Progenitor cell of endocrine pancreas (in vitro differentiated cells): Measurements from ENCODE around the gene ZBTB12. TPM values are rescaled to one million over a fixed set of nuclear protein-coding genes. Genes with fewer than 3 reads are reported as not detected.

ENCODE experiments used
- DNase-seq: peaks from one replicate; pipeline ENCODE4 v3.0.0; 2021; ENCODE audit warnings: low spot score; ENCODE audit not compliant: unreplicated experiment
- H3K27ac Mint-ChIP-seq: 2 replicates; pipeline ENCODE4 v1.8.0; 2021; ENCODE audit warnings: mild to moderate bottlenecking, moderate library complexity, mixed read lengths
- H3K27me3 Mint-ChIP-seq: 2 replicates; pipeline ENCODE4 v1.8.0; 2021; ENCODE audit warnings: mixed read lengths
- H3K36me3 Mint-ChIP-seq: 2 replicates; pipeline ENCODE4 v1.8.0; 2022; ENCODE audit warnings: mixed read lengths; ENCODE audit not compliant: insufficient read depth
- H3K4me1 Mint-ChIP-seq: 2 replicates; pipeline ENCODE4 v1.8.0; 2021; ENCODE audit warnings: low read depth, mixed read lengths
- H3K4me3 Mint-ChIP-seq: 2 replicates; pipeline ENCODE4 v1.8.0; 2021; ENCODE audit warnings: low read depth, mild to moderate bottlenecking, moderate library complexity, mixed read lengths
- H3K9me3 Mint-ChIP-seq: 2 replicates; pipeline ENCODE4 v1.8.0; 2021; ENCODE audit warnings: low read depth, mixed read lengths
- total RNA-seq: library from RNA; stranded (reverse); gene quantifications from 2 replicates; pipeline ENCODE4 v1.2.1, GENCODE V29; 2021
- TF ChIP-seq, protein P1 (sequence below): fragments of 200-600 bp; sonication (generic); IDR thresholded peaks from one replicate; pipeline ENCODE4 v1.5.0; 2021; ENCODE audit warnings: antibody characterized with exemption, mild to moderate bottlenecking; ENCODE audit not compliant: unreplicated experiment

ZBTB12 gene
- total RNA-seq, 1 donor from 2014 or later = 55.5 TPM

DNA sequence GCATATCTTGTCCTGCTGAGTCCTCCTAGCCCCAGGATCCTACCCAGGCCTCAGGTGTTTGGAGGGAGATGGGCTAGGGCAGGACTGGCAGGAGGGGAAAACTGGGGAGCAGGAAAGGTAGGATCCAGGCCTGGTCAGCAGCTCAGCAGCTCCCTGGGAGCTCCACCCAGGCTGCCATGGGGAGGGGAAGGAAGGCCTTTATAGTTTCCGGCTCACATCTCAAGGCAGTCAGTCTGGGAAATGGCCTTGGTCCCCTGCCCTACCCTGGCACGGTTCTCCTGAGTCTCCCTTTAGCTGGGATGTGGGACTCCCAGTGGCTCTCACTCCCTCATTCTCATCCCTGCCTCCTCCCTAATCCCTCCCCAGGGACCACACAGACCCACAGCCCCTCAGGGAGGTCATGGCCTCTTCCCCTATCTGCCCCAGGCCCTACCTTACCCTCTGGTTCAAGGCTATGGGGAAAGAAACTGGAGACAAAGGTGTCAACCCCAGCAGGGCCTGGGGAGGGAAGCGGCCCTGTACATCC is 24.7 kb downstream of the ZBTB12 start:
- DNase-seq = no peak
- no peaks in the 10 kb centered on the region for H3K27me3 Mint-ChIP-seq
- peaks cover 17% of the 10 kb centered on the region for H3K4me1 Mint-ChIP-seq
- H3K36me3 Mint-ChIP-seq = peaks cover 14% of the 10 kb centered on the region
- peak overlapping the region; percentile 91 for H3K27ac Mint-ChIP-seq
- no peaks in the 10 kb centered on the region for H3K9me3 Mint-ChIP-seq
- H3K4me3 Mint-ChIP-seq = no peak overlapping the region
- TF ChIP-seq, protein P1, sequence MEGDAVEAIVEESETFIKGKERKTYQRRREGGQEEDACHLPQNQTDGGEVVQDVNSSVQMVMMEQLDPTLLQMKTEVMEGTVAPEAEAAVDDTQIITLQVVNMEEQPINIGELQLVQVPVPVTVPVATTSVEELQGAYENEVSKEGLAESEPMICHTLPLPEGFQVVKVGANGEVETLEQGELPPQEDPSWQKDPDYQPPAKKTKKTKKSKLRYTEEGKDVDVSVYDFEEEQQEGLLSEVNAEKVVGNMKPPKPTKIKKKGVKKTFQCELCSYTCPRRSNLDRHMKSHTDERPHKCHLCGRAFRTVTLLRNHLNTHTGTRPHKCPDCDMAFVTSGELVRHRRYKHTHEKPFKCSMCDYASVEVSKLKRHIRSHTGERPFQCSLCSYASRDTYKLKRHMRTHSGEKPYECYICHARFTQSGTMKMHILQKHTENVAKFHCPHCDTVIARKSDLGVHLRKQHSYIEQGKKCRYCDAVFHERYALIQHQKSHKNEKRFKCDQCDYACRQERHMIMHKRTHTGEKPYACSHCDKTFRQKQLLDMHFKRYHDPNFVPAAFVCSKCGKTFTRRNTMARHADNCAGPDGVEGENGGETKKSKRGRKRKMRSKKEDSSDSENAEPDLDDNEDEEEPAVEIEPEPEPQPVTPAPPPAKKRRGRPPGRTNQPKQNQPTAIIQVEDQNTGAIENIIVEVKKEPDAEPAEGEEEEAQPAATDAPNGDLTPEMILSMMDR = no peak

DNA sequence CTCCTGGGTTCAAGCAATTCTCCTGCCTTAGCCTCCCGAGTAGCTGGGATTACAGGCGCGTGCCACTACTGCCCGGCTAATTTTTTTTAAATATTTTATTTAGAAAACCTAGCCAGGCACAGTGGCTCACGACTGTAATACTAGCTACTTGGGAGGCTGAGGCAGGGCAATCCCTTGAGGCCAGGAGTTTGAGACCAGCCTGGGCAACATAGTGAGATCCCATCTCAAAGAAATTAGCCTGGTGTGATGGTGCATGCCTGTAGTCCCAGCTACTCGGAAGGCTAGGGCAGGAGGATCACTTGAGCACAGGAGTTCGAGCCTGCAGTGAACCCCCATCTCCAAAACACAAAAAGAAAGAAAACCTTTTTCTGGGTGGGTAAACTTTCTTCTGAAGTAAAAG is 25.5 kb downstream of the ZBTB12 start:
- TF ChIP-seq, protein P1 = no peak
- DNase-seq = no peak
- H3K9me3 Mint-ChIP-seq = no peaks in the 10 kb centered on the region
- H3K4me3 Mint-ChIP-seq = no peak overlapping the region
- H3K4me1 Mint-ChIP-seq = peaks cover 17% of the 10 kb centered on the region
- H3K27ac Mint-ChIP-seq = no peak overlapping the region
- H3K27me3 Mint-ChIP-seq = no peaks in the 10 kb centered on the region
- peaks cover 12% of the 10 kb centered on the region for H3K36me3 Mint-ChIP-seq

GRCh38 chr6:31875877-31876276 is 26.0 kb downstream of the ZBTB12 start:
- peaks cover 17% of the 10 kb centered on the region for H3K4me1 Mint-ChIP-seq
- H3K27me3 Mint-ChIP-seq = no peaks in the 10 kb centered on the region
- H3K27ac Mint-ChIP-seq = no peak overlapping the region
- no peaks in the 10 kb centered on the region for H3K9me3 Mint-ChIP-seq
- no peak for DNase-seq
- no peak overlapping the region for H3K4me3 Mint-ChIP-seq
- H3K36me3 Mint-ChIP-seq = peaks cover 7% of the 10 kb centered on the region
- TF ChIP-seq, protein P1 = no peak

GRCh38 chr6:31874836-31875572 is 26.9 kb downstream of the ZBTB12 start:
- H3K27ac Mint-ChIP-seq = no peak overlapping the region
- no peak for DNase-seq
- TF ChIP-seq, protein P1 = no peak
- no peaks in the 10 kb centered on the region for H3K9me3 Mint-ChIP-seq
- no peaks in the 10 kb centered on the region for H3K27me3 Mint-ChIP-seq
- no peak overlapping the region for H3K4me3 Mint-ChIP-seq
- H3K36me3 Mint-ChIP-seq = peaks cover 5% of the 10 kb centered on the region
- H3K4me1 Mint-ChIP-seq = peaks cover 17% of the 10 kb centered on the region

DNA sequence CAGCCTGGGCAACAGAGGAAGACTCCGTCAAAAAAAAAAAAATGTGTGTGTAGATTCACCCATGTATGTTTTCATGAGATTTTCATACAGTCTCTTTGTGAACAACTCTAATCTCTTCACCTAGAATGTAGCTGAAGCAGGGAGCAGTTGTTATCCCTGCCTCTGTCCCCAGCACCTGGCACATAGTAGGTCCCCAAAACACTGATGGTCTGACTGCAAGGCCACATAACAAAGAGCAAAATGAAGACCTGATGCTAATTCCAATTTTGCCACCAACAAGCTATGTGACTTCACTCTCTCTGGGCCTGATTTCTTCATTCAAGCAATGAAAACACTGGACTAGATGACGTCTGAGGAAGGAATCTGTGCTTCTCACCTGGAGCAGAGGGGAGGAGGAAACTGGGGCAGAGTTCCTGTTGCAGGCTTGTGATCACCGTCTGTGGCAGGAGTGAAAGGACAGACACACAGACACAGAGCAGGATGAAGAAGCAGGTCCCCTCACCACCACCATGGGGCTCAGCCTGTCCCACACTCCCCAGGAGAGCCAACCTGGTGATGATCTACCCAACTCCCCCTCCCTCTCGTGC is 27.7 kb downstream of the ZBTB12 start:
- Mint-ChIP-seq H3K4me1 (peaks cover 16% of the 10 kb centered on the region), H3K4me3 (no peak overlapping the region), H3K27me3 (no peaks in the 10 kb centered on the region), H3K9me3 (no peaks in the 10 kb centered on the region), H3K36me3 (no peaks in the 10 kb centered on the region), H3K27ac (no peak overlapping the region)
- TF ChIP-seq, protein P1 = no peak
- no peak for DNase-seq
